Measurements from ENCODE around the gene ASPN.

Gene ASPN

GRCh38 chr9:92407818-92408217 is 74.5 kb downstream of the ASPN start:
- no peak for DNase-seq

DNA sequence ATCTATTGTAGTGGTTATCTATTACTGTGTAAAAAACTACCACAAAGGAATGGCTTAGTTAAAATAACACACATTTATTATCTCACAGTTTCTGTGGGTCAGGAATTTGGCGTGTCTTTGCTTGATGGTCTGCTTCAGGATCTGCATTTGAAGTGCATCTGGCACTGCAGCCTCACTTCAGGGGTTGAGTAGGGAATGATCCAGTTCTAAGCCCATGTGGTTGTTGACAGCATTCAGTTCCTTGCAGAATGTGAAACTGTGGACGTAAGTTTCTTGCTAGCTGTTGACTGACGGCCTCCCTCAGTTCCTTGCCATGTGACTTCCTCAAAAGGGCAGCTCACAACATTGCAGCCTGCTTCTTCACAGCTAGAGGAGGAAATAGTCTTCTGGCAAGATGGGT is 75.8 kb downstream of the ASPN start:
- no peak for DNase-seq
